ENCODE measurements around the gene ARAP1.

ARAP1 gene

DNA sequence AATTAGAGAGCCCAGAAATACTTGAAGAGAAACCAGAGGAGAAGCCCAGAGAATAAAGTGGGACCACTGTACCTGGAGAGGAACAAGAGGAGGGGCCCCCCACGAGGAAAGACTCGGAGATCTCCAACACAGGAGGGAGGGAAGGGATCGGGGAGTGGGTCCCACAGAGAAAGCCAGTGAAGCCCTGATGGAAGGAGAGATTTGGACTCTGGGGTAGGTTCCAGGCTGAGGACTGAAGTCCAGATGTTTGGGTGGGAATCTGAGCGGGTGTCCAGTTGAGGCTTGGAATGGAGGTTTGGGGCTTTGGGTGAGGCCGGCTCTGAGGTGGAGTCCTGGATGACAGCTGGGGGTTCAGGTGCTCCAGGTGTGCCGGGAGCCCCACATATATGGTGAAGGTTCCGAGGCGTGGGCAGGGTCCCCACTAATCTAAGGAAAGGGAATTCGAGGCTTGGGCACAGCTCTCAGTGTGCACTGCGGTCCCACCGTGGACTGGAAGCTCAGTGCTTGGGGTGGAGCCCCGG is 110.6 kb downstream of the ARAP1 start:
- no peak for DNase-seq (ENCODE audit: low read depth)
- H3K4me3 ChIP-seq (ENCODE audit: low read length) = no peak overlapping the region
- TF ChIP-seq, protein P1, sequence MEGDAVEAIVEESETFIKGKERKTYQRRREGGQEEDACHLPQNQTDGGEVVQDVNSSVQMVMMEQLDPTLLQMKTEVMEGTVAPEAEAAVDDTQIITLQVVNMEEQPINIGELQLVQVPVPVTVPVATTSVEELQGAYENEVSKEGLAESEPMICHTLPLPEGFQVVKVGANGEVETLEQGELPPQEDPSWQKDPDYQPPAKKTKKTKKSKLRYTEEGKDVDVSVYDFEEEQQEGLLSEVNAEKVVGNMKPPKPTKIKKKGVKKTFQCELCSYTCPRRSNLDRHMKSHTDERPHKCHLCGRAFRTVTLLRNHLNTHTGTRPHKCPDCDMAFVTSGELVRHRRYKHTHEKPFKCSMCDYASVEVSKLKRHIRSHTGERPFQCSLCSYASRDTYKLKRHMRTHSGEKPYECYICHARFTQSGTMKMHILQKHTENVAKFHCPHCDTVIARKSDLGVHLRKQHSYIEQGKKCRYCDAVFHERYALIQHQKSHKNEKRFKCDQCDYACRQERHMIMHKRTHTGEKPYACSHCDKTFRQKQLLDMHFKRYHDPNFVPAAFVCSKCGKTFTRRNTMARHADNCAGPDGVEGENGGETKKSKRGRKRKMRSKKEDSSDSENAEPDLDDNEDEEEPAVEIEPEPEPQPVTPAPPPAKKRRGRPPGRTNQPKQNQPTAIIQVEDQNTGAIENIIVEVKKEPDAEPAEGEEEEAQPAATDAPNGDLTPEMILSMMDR (conservative IDR thresholded peaks at IDR 0.05; ENCODE audit: low read length) = no peak

DNA sequence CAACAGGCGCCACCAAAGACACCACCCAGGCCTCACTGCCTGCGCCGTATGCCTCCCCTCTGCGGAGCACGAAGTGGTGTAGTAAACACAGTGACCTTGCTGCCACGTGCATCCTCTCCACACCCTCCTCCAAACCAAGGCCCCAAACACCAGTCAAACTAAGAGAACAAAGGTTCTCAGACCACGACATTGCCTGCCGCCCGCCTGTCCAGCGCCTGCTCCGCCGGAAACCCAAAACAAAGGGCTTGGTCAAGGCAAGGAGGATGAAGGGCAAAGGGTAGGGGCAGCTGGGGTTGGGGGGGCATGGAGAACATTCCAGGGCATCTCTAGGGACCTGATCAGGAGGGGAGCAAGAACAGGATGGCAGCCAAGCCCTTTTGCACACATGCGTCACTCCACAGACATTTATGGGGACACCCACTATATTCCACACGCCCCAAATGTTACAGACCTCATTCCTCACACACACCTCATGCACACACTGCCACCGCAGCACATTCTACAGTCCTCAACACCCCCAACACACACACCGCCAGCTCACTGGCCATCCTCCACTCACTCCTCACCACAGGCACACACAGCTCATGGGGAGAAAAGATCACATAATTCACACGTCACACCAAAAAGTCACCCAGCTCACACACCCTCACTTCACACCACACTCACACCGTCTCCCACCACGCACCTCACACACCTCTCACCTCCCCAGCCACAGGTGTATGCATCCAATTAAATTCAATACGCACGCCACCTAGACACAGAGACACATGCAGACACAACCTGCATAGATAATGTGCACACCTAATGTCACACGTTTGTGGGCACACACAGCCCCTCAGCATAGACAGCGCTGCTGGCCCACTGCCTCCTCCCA is 112.5 kb downstream of the ARAP1 start:
- no peak for DNase-seq (ENCODE audit: low read depth)
- TF ChIP-seq, protein P1 (conservative IDR thresholded peaks at IDR 0.05; ENCODE audit: low read length) = no peak
- no peak overlapping the region for H3K4me3 ChIP-seq (ENCODE audit: low read length)

DNA sequence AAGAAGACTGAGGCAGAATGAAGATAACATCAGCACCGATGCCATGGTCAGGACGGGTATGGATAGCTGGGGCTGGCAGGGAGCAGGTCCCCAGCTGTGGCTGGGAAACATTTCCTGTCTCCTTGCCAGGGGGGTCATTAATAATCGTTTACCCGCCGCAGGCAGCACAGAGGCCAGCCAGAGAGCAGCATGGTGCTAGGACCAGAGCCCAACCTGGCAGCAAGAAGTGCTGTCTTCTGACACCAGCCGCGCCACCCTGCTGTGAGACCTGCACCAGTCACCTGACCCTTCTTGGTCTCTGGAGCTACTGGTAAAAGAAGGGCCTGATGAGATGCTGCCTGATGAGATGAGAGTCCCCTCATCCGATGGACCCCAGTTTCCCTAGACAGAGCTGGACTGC is 114.3 kb downstream of the ARAP1 start:
- H3K4me3 ChIP-seq (ENCODE audit: low read length) = no peak overlapping the region
- TF ChIP-seq, protein P1 (conservative IDR thresholded peaks at IDR 0.05; ENCODE audit: low read length) = no peak
- DNase-seq (ENCODE audit: low read depth) = no peak

DNA sequence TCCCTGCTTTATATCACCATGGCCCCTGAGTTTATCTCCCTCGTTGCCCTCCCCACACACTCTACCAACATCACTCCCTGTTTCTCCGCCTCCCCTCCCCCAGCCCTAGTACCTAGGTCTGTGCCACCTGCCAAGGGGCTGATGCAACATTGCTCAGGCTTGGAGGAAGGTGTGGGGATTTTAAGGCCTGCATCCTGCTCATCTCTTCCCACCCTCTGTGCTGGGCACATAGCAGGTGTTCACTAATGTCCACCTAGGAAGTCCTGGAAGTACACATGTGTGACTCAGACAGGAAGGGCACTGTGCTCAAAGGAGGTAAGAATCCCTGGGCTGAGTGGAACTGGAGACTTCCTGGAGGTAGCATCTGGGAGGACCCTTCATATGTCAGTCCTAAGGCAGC is 115.0 kb downstream of the ARAP1 start:
- DNase-seq (ENCODE audit: low read depth) = no peak
- TF ChIP-seq, protein P1 (conservative IDR thresholded peaks at IDR 0.05; ENCODE audit: low read length) = no peak
- H3K4me3 ChIP-seq (ENCODE audit: low read length) = no peak overlapping the region

DNA sequence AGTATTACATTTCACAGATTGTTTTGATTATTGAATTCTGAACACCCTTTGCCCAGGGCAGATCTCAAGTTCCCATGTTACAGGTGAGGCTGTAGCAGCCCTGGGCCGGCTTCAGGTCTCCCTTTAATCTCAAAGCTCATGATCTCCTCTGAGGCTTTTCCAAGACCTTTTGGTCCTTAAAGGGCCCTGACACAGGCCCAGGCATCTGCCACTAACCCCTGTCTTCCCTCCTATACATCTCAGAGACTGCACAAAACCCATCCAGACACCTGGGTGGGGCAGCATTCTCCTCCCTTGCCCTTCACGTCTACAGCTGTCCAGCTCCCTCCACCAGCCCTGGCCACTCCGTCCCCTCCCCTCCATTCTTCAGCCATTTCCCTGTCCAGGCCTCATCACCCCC is 115.8 kb downstream of the ARAP1 start:
- TF ChIP-seq, protein P1 (conservative IDR thresholded peaks at IDR 0.05; ENCODE audit: low read length) = no peak
- no peak for DNase-seq (ENCODE audit: low read depth)
- H3K4me3 ChIP-seq (ENCODE audit: low read length) = no peak overlapping the region

- H3K4me3 ChIP-seq (ENCODE audit: low read length) = no peak overlapping the region
- DNase-seq (ENCODE audit: low read depth) = no peak
- TF ChIP-seq, protein P1 (conservative IDR thresholded peaks at IDR 0.05; ENCODE audit: low read length) = no peak
These were observed 116.3 kb downstream of the ARAP1 start for GRCh38 chr11:72635933-72636332.

All from AG10803 (cell line).